ENCODE results near the gene BCL7A.

The BCL7A gene

DNA sequence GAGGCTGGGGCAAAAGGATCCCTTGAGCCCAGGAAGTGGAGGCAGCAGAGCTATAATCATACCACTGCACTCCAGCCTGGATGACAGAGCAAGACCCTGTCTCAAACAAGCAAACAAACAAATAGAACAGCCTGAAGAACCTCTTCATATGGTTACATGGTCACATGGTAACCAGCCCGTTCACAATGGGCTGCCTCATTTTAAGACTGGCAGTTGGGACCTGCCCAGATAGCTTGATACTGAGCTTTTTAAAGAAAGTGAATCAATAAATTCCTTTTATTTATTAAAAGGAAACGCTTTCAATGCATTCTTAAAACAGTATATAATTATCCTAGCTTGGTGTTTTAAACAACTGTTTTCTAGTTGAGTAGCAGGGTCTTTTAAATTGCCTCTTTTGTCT lies 67.4 kb downstream of the BCL7A start:
- DNase-seq (ENCODE audit: insufficient read length, low spot score) = no peak
- TF ChIP-seq POLR2A (IDR thresholded peaks at IDR 0.05; ENCODE audit: low read depth, low read length) = no peak
- no peak for FAIRE-seq

DNA sequence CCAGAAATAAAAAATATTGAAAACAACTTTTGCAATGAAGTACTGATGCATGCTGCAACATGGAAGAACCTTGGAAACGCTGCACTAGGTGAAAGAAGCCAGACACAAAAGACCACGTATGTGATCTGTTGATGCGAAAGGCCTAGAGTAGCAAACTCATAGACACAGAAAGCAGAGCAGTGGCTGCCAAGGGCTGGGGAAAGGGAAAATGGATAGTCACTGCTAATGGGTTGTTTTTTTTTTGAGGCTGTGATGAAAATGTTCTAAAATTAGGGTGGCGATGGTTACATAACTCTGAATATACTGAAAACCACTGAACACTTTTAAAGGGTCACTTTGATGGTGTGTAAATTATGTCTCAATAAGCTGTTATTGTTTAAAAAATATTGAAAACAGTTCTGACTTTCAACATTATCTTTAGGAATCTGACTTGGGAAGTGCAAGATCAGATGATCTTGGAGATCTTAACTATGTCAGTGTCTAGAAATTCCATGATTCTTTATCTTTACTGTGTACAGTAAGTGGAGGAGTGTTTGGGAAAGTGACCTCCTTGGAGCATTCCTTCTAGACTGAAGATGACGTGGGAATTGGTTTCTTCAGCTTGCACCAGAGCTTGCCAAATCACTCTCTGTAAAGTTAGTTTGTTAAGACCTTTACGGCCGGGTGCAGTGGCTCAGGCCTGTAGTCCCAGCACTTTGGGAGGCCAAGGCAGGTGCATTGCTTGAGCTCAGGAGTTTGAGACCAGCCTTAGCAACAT lies 69.3 kb downstream of the BCL7A start:
- FAIRE-seq (no peak), DNase-seq (ENCODE audit: insufficient read length, low spot score) (no peak)
- no peak for TF ChIP-seq POLR2A (IDR thresholded peaks at IDR 0.05; ENCODE audit: low read depth, low read length)

DNA sequence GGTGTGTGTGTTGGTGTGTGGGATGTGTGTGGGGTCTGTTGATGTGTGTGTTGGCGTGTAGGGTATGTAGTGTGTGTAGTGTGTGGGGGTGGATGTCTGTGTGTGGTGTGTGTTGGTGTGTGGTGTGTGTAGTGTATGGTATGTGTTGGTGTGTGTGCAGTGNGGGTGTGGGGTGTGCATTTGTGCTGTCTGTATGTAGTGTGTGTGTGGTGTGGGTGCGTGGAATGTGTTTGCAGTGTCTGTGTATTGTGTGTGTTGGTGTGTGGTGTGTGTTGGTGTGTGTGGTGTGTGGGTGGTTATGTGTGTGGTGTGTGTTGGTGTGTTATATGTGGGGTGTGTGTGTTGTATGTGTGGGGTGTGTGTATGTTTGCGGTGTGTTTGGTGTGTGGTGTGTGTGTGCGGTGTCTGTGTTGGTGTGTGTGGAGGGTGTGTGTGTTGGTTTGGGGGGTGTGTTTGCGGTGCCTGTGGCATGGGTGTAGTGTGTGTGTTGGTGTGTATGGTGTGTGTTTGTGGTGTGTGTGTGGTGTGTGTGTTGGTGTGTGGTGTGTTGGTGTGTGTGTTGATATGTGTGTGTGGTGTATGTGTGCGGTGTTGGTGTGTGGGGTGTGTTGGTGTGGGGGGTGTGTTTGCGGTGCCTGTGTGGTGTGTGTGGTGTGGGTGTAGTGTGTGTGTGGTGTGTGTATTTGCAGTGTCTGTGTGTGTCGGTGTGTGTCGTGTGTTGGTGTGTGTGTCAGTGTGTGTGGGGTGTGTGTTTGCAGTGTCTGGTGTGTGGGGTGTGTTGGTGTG lies 71.6 kb downstream of the BCL7A start:
- TF ChIP-seq POLR2A (IDR thresholded peaks at IDR 0.05; ENCODE audit: low read depth, low read length) = no peak
- FAIRE-seq (no peak), DNase-seq (ENCODE audit: insufficient read length, low spot score) (no peak)

DNA sequence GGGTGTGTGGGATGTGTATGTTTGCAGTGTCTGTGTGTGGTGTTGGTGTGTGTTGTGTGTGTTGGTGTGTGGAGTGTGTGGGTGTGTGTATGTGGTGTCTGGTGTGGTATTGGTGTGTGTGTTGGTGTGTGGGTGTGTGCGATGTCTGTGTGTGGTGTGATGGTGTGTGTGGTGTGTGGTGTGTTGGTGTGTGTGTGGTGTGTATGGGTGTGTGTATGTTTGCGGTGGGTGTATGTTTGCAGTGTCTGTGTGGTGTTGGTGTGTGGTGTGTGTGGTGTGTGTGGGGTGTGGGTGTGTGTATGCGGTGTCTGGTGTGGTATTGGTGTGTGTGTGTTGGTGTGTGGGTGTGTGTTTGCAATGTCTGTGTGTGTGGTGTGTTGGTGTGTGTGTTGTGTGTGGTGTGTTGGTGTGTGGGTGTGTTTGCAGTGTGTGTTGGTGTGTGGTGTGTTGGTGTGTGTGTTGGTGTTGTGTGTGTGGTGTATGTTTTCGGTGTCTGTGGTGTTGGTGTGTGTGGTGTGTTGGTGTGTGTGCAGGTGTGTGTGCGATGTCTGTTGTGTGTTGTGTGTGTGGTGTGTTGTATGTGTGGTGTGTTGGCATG lies 72.6 kb downstream of the BCL7A start:
- FAIRE-seq = no peak
- DNase-seq (ENCODE audit: insufficient read length, low spot score) = no peak
- TF ChIP-seq POLR2A (IDR thresholded peaks at IDR 0.05; ENCODE audit: low read depth, low read length) = no peak

DNA sequence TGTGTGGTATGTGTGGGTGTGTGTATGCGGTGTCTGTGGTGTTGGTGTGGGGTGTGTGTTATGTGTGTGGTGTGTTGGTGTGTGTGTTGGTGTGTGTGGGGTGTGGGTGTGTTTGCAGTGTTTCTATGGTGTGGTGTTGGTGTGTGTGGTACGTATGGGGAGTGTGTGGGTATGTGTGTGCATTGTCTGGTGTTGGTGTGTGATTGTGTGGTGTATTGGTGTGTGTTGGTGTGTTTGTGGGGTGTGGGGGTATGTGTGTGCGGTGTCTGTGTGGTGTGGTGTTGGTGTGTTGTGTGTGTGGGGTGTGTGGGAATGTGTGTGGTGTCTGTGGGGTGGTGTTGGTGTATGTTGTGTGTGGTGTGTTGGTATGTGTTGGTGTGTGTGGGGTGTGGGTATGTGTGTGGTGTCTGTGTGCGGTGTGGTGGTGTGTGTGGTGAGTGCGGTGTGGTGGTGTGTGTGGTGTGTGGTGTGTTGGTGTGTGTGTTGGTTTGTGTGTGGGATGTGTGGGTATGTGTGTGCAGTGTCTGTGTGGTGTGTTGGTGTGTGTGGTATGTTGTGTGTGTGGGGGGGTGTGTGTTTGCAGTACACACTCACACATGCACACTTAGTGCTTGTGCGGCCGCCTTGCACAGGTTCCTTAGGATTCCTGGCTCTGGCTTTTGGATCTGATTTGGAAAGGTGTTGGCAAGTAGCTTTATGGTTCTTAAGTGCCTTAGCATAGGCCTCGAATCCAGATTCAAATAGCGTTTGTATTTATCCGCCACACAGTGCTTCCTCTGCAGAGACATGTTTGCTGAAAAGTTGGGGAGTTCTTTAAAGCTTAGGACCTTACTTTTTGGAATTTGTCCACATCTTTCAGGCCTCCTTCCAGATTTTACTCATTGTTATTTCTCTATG lies 73.3 kb downstream of the BCL7A start:
- FAIRE-seq = no peak
- 0 out of 2 replicates have a peak, but pooled peaks have one; percentile 17 for TF ChIP-seq POLR2A (IDR thresholded peaks at IDR 0.05; ENCODE audit: low read depth, low read length)
- no peak for DNase-seq (ENCODE audit: insufficient read length, low spot score)

DNA sequence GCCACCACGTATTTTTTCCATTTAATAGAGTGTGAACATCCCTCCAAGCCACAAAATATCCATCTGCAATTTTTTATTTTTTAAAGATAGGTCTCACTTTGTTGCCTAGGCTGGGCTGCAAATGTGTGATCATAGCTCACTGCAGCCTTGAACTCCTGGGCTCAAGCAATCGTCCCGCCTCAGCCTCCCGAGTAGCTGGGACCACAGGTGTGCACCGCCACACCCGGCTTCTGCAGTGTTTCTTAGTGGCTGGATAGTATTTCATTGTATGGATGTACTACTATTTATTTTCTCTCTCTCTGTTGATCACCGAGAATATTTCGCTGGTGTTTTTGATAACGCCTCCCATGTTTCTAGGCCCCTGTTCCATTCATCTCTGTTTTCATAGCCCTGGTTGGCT lies 74.3 kb downstream of the BCL7A start:
- FAIRE-seq = no peak
- DNase-seq (ENCODE audit: insufficient read length, low spot score) = no peak
- TF ChIP-seq POLR2A (IDR thresholded peaks at IDR 0.05; ENCODE audit: low read depth, low read length) = no peak

DNA sequence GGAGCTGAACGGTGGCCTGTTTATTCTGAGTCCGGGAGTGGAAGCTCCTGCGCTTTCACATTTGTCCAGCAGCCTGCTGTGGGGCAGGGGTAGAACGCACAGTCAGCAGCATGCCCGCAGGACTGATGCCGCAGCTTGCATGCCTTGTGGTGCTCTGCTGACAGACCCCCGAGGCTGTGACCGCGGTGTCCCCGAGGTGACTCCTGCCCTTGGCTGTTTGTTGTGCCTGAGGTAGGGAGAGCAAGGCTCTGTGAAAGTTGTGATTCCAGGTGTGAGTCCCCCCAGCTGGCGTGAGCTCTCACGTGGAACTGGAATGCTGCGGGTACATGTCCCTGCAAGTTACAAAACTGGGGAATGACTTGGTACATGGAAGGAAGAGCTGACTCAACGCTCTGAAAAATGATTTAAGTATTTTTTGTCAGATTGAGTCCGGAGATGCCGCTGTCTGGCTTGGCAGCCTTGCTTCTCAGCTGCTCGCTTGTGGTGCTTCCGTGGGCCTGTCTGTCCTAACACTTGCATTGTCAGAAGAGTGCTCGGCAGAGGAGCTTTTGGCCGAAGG lies 75.0 kb downstream of the BCL7A start:
- FAIRE-seq = no peak
- TF ChIP-seq POLR2A (IDR thresholded peaks at IDR 0.05; ENCODE audit: low read depth, low read length) = no peak
- DNase-seq (ENCODE audit: insufficient read length, low spot score) = no peak

DNA sequence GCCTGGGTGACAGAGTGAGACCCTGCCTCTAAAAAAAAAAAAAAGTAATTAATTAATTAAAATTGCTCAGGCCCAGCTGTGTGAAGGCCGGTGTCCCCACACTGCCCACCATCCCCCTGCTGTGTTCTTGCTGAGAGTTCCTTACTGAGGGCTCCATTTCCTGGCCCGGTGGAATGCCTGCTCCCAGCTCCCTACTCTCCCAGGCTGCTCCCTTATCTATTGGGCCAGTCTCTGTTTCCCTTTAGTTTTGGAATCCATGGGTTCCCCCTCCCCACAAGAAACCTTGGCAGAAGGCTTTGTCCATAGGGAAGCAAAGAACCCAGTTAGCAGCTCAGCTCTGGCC lies 75.9 kb downstream of the BCL7A start:
- FAIRE-seq (no peak), DNase-seq (ENCODE audit: insufficient read length, low spot score) (no peak)
- no peak for TF ChIP-seq POLR2A (IDR thresholded peaks at IDR 0.05; ENCODE audit: low read depth, low read length)

DNA sequence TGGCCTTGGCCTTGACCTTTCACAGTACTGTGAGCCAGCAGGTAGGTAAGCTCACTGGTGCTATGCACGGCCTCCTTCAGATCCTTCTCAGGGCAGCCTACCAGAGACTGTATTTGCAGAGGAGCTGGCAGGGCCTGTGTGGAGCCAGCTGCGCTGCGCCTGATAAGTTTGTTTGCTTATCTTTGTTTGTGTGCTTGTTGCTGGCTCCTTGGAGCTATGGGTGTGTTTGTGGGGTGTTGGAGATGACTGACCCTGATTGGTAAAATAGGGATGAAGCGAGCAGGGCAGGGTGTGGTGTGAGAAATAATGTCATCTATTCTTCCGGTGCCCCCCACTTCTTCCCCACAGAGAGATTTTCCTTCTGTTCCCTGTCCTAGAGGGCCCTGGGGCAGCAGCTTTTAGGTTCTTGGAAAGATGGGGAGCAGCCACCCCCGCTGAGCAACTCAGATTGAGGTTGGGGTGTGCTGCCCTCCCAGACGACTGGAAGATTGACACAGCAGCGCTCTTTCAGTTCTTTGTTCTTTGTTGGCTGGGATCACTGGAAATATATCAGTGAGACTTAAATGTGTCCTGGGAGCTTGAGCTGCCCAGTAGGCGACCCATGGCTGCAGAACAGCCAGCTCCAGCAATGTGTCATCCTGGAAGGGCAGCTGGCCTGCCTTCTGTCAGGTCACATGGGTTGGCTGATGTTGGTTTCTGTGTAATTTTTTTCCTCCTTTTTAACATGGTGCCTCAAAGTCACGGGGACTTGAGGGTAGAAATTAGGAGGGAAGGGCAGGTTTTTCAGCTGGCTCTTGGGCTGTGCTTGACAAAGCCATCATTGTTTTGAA lies 76.5 kb downstream of the BCL7A start:
- peak; percentile 67 for FAIRE-seq
- peak; percentile 67 for DNase-seq (ENCODE audit: insufficient read length, low spot score)
- no peak for TF ChIP-seq POLR2A (IDR thresholded peaks at IDR 0.05; ENCODE audit: low read depth, low read length)

DNA sequence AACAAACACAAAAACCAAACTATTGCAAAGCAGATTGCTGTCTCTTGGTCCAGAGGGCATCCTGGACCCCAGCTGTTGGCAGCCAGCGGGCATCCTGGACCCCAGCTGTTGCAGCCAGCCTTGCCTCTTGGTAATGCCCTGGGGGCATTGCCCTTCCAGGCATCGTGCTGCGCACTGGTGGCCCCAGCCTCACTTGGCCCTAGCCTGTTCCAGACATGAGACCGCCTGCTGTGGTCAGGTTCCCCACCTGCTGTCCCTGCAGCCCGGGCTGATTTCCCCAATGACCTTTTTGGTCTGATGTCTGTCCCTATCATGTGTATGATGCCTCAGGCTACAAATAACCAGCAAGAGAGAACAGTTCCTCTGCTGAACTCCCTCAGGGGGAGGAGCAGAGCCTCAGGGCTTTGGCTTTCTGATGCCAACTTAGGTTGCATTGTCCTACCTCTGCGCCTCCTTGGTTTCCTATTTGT lies 77.6 kb downstream of the BCL7A start:
- FAIRE-seq = no peak
- TF ChIP-seq POLR2A (IDR thresholded peaks at IDR 0.05; ENCODE audit: low read depth, low read length) = no peak
- no peak for DNase-seq (ENCODE audit: insufficient read length, low spot score)

DNA sequence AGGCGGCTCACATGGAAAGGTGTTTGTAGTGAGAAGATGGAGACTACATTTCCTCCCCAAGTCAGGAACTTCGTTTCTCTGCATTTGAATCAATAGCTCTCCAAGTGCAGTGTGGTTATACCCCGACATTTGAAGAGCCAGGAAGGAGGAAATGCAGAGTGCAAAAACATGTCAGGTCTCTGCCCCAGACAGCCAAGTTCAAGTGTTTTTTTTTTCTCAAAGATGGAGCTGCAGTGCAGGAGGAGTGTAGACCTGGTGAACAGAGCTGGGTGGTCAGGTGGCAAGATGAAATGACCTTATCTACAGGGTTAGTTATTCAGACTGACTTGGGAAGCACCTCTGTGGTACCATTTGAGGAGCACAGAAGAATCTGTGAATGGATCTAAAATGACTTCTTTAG lies 78.2 kb downstream of the BCL7A start:
- DNase-seq (ENCODE audit: insufficient read length, low spot score) (no peak), FAIRE-seq (no peak)
- no peak for TF ChIP-seq POLR2A (IDR thresholded peaks at IDR 0.05; ENCODE audit: low read depth, low read length)

DNA sequence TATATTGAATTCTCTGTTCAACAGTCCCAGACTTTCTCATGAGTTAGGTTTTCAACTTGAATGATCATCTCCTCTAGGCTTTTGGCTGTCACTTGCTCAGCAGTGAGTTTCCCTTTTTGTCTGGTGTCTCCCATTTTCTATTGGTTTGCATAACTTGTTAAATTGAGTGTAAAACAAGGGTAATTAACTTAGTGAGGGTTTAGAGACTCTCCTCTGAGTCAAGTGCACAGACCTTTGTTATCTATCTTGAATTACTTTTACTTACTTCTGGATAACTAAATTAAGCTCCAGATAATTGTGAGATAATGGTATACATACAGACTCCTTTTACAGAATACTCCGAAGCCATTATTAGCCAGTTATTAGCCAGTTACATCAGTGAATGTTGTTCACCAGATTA lies 78.9 kb downstream of the BCL7A start:
- no peak for FAIRE-seq
- TF ChIP-seq POLR2A (IDR thresholded peaks at IDR 0.05; ENCODE audit: low read depth, low read length) = no peak
- no peak for DNase-seq (ENCODE audit: insufficient read length, low spot score)

DNA sequence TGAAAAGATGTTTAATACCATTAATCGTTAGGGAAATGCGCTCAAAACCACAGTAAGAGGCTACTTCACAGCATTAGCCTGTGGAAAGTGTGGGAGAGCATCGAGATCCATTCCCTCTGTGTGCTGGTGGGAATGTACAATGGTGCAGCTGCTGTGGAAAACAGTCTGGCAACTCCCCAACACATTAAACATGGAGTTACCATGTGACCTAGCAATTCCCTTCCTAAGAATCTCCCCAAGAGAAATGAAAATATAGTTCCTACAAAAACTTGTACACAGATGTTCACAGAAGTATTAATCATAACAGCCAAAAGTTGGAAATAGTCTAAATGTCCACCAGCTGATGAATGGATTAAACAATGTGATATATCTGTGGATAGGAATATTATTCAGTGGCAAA lies 80.6 kb downstream of the BCL7A start:
- no peak for TF ChIP-seq POLR2A (IDR thresholded peaks at IDR 0.05; ENCODE audit: low read depth, low read length)
- DNase-seq (ENCODE audit: insufficient read length, low spot score) (no peak), FAIRE-seq (no peak)

All from H54 (cell line).